SK-N-SH treated with all-trans-retinoic acid at 6 μM for 48 hours (cell line): ENCODE measurements around the gene STS.

ENCODE experiments used
- ATAC-seq: fragments of 200-7000 bp; cut with Tn5 transposase; 3 replicates; pipeline ENCODE4 v1.9.1; 2020; ENCODE audit warnings: mild to moderate bottlenecking, moderate library complexity
- ARNTL ChIP-seq: fragments of 450-650 bp; formaldehyde crosslinking; IDR thresholded peaks from 2 replicates; pipeline ENCODE4 v1.5.0; 2020; ENCODE audit warnings: low read depth, mild to moderate bottlenecking, moderate library complexity, borderline replicate concordance
- CSDC2 ChIP-seq: fragments of 250-450 bp; sonication (Bioruptor Pico); IDR thresholded peaks from 2 replicates; pipeline ENCODE4 v1.5.0; 2020; ENCODE audit warnings: mild to moderate bottlenecking, moderate library complexity
- CSRNP3 ChIP-seq: fragments of 250-450 bp; sonication (Bioruptor Pico); IDR thresholded peaks from 2 replicates; pipeline ENCODE4 v1.5.1; 2021; ENCODE audit warnings: mild to moderate bottlenecking, moderate library complexity
- ESRRG ChIP-seq: fragments of 250-450 bp; sonication (Bioruptor Pico); IDR thresholded peaks from 2 replicates; pipeline ENCODE4 v1.6.1; 2021; ENCODE audit warnings: mild to moderate bottlenecking
- GLIS3 ChIP-seq: fragments of 250-450 bp; sonication (Bioruptor Pico); IDR thresholded peaks from 2 replicates; pipeline ENCODE4 v1.5.0; 2020; ENCODE audit warnings: mild to moderate bottlenecking, moderate library complexity
- ISL1 ChIP-seq: fragments of 250-450 bp; sonication (Bioruptor Pico); IDR thresholded peaks from 2 replicates; pipeline ENCODE4 v2.1.2; 2022; ENCODE audit warnings: mild to moderate bottlenecking, moderate library complexity
- OSR1 ChIP-seq: fragments of 250-450 bp; sonication (Bioruptor Pico); IDR thresholded peaks from 2 replicates; pipeline ENCODE4 v1.8.0; 2022; ENCODE audit warnings: moderate library complexity, mild to moderate bottlenecking, inconsistent platforms
- PATZ1 ChIP-seq: fragments of 250-450 bp; sonication (Bioruptor Pico); IDR thresholded peaks from 2 replicates; pipeline ENCODE4 v1.8.0; 2020; ENCODE audit warnings: mild to moderate bottlenecking, moderate library complexity, borderline replicate concordance
- RARB ChIP-seq: fragments of 250-450 bp; sonication (Bioruptor Pico); IDR thresholded peaks from 2 replicates; pipeline ENCODE4 v1.8.0; 2021; ENCODE audit warnings: mild to moderate bottlenecking, moderate library complexity
- SNAI2 ChIP-seq: fragments of 250-450 bp; sonication (Bioruptor Pico); IDR thresholded peaks from 2 replicates; pipeline ENCODE4 v1.5.0; 2020; ENCODE audit warnings: mild to moderate bottlenecking, moderate library complexity
- TOX ChIP-seq: fragments of 250-450 bp; sonication (Bioruptor Pico); IDR thresholded peaks from 2 replicates; pipeline ENCODE4 v1.8.0; 2021; ENCODE audit warnings: mild to moderate bottlenecking, moderate library complexity, borderline replicate concordance
- TSHZ2 ChIP-seq: fragments of 250-450 bp; sonication (Bioruptor Pico); IDR thresholded peaks from 2 replicates; pipeline ENCODE4 v1.5.0; 2020; ENCODE audit warnings: mild to moderate bottlenecking, moderate library complexity
- ZFP30 ChIP-seq: fragments of 450-650 bp; formaldehyde crosslinking; IDR thresholded peaks from 2 replicates; pipeline ENCODE4 v1.5.0; 2022; ENCODE audit warnings: mild to moderate bottlenecking, moderate library complexity
- ZNF565 ChIP-seq: fragments of 450-650 bp; formaldehyde crosslinking; conservative IDR thresholded peaks from 2 replicates; pipeline ENCODE4 v1.5.0; 2020; ENCODE audit warnings: low read depth, mild to moderate bottlenecking, moderate library complexity
- ZNF70 ChIP-seq: fragments of 450-650 bp; formaldehyde crosslinking; IDR thresholded peaks from 2 replicates; pipeline ENCODE4 v1.5.0; 2020; ENCODE audit warnings: mild to moderate bottlenecking, moderate library complexity
- ZNF8 ChIP-seq: fragments of 450-650 bp; formaldehyde crosslinking; IDR thresholded peaks from 2 replicates; pipeline ENCODE4 v1.5.0; 2020; ENCODE audit warnings: mild to moderate bottlenecking, moderate library complexity
- TF ChIP-seq, protein P1 (sequence below): fragments of 250-450 bp; sonication (Bioruptor Pico); IDR thresholded peaks from 2 replicates; pipeline ENCODE4 v1.8.0; 2021; ENCODE audit warnings: low read depth, mild to moderate bottlenecking, moderate library complexity, borderline replicate concordance

The STS gene

DNA sequence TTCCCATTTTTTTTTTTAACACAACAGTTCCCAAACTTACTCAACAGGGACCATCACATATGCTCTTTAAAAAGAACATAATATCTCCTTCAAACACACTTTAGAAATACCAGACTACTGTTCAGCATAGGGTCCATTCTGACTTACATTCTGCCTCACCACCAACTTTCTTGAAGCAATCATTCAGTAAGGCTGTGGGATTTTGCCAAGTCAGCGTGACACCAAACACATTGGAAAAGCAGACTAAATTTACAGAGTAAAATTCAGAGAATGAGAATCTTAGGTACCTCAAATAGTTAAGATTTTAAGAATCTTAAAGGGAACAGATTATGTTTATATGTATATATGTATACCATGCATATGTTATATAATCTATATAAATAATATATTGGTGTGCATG is 7.7 kb downstream of the STS start (continued):
- TF ChIP-seq PATZ1, result no peak

DNA sequence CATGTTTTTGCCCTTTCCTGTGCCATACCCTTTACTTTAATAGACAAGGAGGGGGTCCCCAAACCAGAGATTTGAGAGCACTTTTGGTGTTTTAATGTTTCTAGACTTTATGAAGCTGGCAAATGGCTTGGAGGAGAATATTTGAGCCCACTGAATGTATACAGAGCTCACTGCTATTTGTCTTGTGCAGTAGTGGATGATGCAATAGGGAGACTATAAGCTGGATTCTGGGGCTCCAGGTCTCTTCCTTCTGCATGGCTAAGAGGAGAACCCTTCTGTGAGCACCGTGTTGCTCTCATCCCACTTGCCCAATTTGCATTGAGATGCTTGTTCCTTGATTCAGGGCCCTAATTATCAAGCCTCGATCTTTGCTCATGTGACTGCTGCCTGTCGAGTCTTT is 9.4 kb downstream of the STS start:
- no peak for TF ChIP-seq RARB (CRISPR knock-in tag)
- no peak for TF ChIP-seq PATZ1
- TF ChIP-seq CSRNP3, result no peak
- no peak for TF ChIP-seq GLIS3 (CRISPR knock-in tag)
- TF ChIP-seq ZNF565 (CRISPR knock-in tag), result no peak
- no peak for TF ChIP-seq TSHZ2 (CRISPR knock-in tag)
- TF ChIP-seq, protein P1, sequence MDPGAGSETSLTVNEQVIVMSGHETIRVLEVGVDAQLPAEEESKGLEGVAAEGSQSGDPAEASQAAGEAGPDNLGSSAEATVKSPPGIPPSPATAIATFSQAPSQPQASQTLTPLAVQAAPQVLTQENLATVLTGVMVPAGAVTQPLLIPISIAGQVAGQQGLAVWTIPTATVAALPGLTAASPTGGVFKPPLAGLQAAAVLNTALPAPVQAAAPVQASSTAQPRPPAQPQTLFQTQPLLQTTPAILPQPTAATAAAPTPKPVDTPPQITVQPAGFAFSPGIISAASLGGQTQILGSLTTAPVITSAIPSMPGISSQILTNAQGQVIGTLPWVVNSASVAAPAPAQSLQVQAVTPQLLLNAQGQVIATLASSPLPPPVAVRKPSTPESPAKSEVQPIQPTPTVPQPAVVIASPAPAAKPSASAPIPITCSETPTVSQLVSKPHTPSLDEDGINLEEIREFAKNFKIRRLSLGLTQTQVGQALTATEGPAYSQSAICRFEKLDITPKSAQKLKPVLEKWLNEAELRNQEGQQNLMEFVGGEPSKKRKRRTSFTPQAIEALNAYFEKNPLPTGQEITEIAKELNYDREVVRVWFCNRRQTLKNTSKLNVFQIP, result no peak
- TF ChIP-seq SNAI2, result no peak
- ATAC-seq, result no peak

GRCh38 chrX:7158468-7158990 is 11.0 kb downstream of the STS start:
- no peak for TF ChIP-seq ISL1
- no peak for TF ChIP-seq OSR1
- TF ChIP-seq TSHZ2 (CRISPR knock-in tag), result no peak
- no peak for TF ChIP-seq ESRRG (CRISPR knock-in tag)
- no peak for TF ChIP-seq ZFP30 (CRISPR knock-in tag)
- TF ChIP-seq ZNF8 (CRISPR knock-in tag), result no peak
- no peak for TF ChIP-seq ARNTL (CRISPR knock-in tag)
- TF ChIP-seq, protein P1, result no peak
- TF ChIP-seq ZNF70 (CRISPR knock-in tag), result no peak
- TF ChIP-seq GLIS3 (CRISPR knock-in tag), result no peak
- TF ChIP-seq RARB (CRISPR knock-in tag), result no peak
- no peak for TF ChIP-seq TOX (CRISPR knock-in tag)
- TF ChIP-seq CSDC2 (CRISPR knock-in tag), result no peak
- no peak for TF ChIP-seq SNAI2
- ATAC-seq, result no peak
